Panc1 (cell line): ENCODE data around the gene DLK2. TPM values are rescaled to one million over a fixed set of nuclear protein-coding genes. Genes with fewer than 3 reads are reported as not detected.

Experiments used
- ATAC-seq: fragments of 200-7000 bp; cut with Tn5 transposase; 2 replicates; pipeline ENCODE4 v1.9.1; 2020; ENCODE audit warnings: mild to moderate bottlenecking, moderate library complexity
- BruUV-seq: library from RNA; stranded (reverse); fragments of 400-500 nt; replicated peaks from 2 replicates; lab custom pipeline; 2021; lab: Mats Ljungman, UMichigan
- CTCF ChIA-PET: fragments of 300-600 bp; sonication (Branson Sonifier 250); formaldehyde crosslinking; loops from one replicate; lab custom pipeline; 2022; ENCODE audit warnings: antibody characterized with exemption; lab: Charles Lee
- POLR2A ChIA-PET: fragments of 300-600 bp; sonication (Branson Sonifier 250); formaldehyde crosslinking; loops from one replicate; lab custom pipeline; 2022; ENCODE audit warnings: antibody characterized with exemption; lab: Charles Lee
- DNase-seq: peaks from one replicate; pipeline ENCODE4 v3.0.0-alpha.2; 2010; ENCODE audit warnings: low read depth, low spot score
- H3K27ac ChIP-seq: 2 replicates; pipeline ENCODE4 v1.5.1; 2011; ENCODE audit warnings: mild to moderate bottlenecking, low read length, inconsistent platforms
- H3K27me3 ChIP-seq: fragments of 200-500 bp; sonication (Bioruptor generic); 2 replicates; pipeline ENCODE4 v1.6.0; 2014; ENCODE audit warnings: low read length, inconsistent platforms; ENCODE audit not compliant: control insufficient read depth, insufficient read depth
- H3K36me3 ChIP-seq: fragments of 200-500 bp; sonication (Bioruptor generic); 2 replicates; pipeline ENCODE4 v1.5.1; 2014; ENCODE audit warnings: inconsistent platforms, mild to moderate bottlenecking, low read length, moderate library complexity; ENCODE audit not compliant: control insufficient read depth, insufficient read depth
- H3K4me1 ChIP-seq: 2 replicates; pipeline ENCODE4 v1.5.1; 2011; ENCODE audit warnings: inconsistent platforms, mild to moderate bottlenecking, low read length, moderate library complexity; ENCODE audit not compliant: control insufficient read depth, insufficient read depth
- H3K4me3 ChIP-seq, 2 experiments: 2 replicates each; pipeline ENCODE4 v1.5.1; 2011 to 2012; ENCODE audit warnings: low read depth in 2 of 2, low read length in 2 of 2, mild to moderate bottlenecking in 2 of 2, inconsistent platforms in 1 of 2, moderate library complexity in 1 of 2
- H3K9me3 ChIP-seq: fragments of 200-500 bp; sonication (Bioruptor generic); 2 replicates; pipeline ENCODE4 v1.5.1; 2014; ENCODE audit warnings: low read depth, mild to moderate bottlenecking, inconsistent platforms, low read length, moderate library complexity; ENCODE audit not compliant: control insufficient read depth, insufficient read depth
- CTCF ChIP-seq: fragments of 450-650 bp; IDR thresholded peaks from 2 replicates; pipeline ENCODE4 v1.5.1; 2017; ENCODE audit warnings: mild to moderate bottlenecking
- POLR2AphosphoS5 ChIP-seq: IDR thresholded peaks from 2 replicates; pipeline ENCODE4 v1.6.1; 2012; ENCODE audit warnings: mild to moderate bottlenecking, low read depth, low read length, moderate library complexity
- REST ChIP-seq, 2 experiments: IDR thresholded peaks; 2 replicates each; pipeline ENCODE4 v1.6.1; 2011 to 2012; ENCODE audit warnings: low read depth in 2 of 2, control low read depth in 1 of 2, low read length in 1 of 2, mild to moderate bottlenecking in 1 of 2, moderate library complexity in 1 of 2; ENCODE audit not compliant: insufficient read depth in 1 of 2
- SIN3A ChIP-seq: IDR thresholded peaks from 2 replicates; pipeline ENCODE4 v1.6.1; 2012; ENCODE audit warnings: low read depth, mild to moderate bottlenecking, low read length, moderate library complexity, borderline replicate concordance; ENCODE audit not compliant: insufficient read depth
- TCF7L2 ChIP-seq: IDR thresholded peaks from 2 replicates; pipeline ENCODE4 v1.6.1; 2011; ENCODE audit warnings: mild to moderate bottlenecking, low read depth, low read length, inconsistent platforms
- in situ Hi-C: cut with HindIII; loops from 2 replicates; pipeline ENCODE4 v1.10.0; 2016; ENCODE audit warnings: low sequenced_read_pairs, low pct_unique_long_range_greater_than_20kb
- intact Hi-C: fragments of 100-400 bp; cut with micrococcal nuclease; formaldehyde crosslinking; loops from one replicate; pipeline ENCODE4 v1.10.0; 2022; ENCODE audit not compliant: unreplicated experiment
- total RNA-seq: library from RNA; stranded (reverse); gene quantifications from one replicate; pipeline ENCODE4 v1.2.1, GENCODE V29; 2021; ENCODE audit not compliant: unreplicated experiment

Gene DLK2
- total RNA-seq, 1 experiment from 2014 or later, result 19.1 TPM

DNA sequence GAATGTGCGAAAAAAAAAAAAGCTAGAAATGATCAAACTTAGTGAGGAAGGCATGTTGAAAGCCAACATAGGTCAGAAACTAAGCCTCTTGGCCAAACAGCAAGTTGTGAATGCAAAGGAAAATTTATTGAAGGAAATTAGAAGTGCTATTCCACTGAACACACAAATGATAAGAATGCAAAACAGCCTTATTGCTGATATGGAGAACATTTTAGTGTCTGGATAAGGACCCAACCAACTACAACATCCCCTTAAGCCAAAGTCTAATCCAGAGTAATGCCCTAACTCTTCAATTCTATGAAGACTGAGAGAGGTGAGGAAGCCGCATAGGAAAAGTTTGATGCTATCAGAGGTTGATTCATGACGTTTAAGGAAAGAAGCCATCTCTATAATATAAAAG, 33.5 kb downstream of the DLK2 start:
- TF ChIP-seq POLR2AphosphoS5 (no peak), CTCF (no peak), REST (IDR thresholded peaks at IDR 0.05; ENCODE audit: insufficient read depth in 1 of 2, low read depth in 2 of 2, low read length in 1 of 2) (no peak), SIN3A (no peak), TCF7L2 (no peak)
- DNase-seq (no peak), ATAC-seq (no peak)
- Histone ChIP-seq H3K4me3 (no peak overlapping the region), H3K27me3 (no peaks in the 10 kb centered on the region; the same call in 1 of the 2 replicates), H3K36me3 (no peaks in the 10 kb centered on the region), H3K9me3 (no peaks in the 10 kb centered on the region), H3K4me1 (peaks cover under 1% of the 10 kb centered on the region; the same call in 1 of the 2 replicates), H3K27ac (no peak overlapping the region)
- in situ Hi-C loops, result no loop called here
- ChIA-PET POLR2A (interaction anchor here (0.6 kb wide), 1 partner anchor 966 kb away, joined by 6 read pairs; no protein-coding TSS in a partner anchor), CTCF (no interaction called here)
- intact Hi-C loops, result no loop called here
- BruUV-seq, result no TSS peak

GRCh38 chr6:43420012-43420709, 35.2 kb downstream of the DLK2 start:
- Histone ChIP-seq H3K9me3 (no peaks in the 10 kb centered on the region), H3K4me1 (no peaks in the 10 kb centered on the region), H3K36me3 (no peaks in the 10 kb centered on the region), H3K27ac (no peak overlapping the region), H3K4me3 (no peak overlapping the region), H3K27me3 (no peaks in the 10 kb centered on the region; the same call in 1 of the 2 replicates)
- CTCF ChIA-PET, result no interaction called here
- POLR2A ChIA-PET, result no interaction called here
- intact Hi-C loops (no loop called here), in situ Hi-C loops (no loop called here)
- TF ChIP-seq REST (IDR thresholded peaks at IDR 0.05; ENCODE audit: insufficient read depth in 1 of 2, low read depth in 2 of 2, low read length in 1 of 2), result no peak
- TF ChIP-seq CTCF, result no peak
- no peak for TF ChIP-seq SIN3A
- TF ChIP-seq POLR2AphosphoS5, result no peak
- TF ChIP-seq TCF7L2, result no peak
- BruUV-seq, result no TSS peak
- DNase-seq, result no peak
- no peak for ATAC-seq
